HUES48 (cell line): ENCODE results near the gene MYH14.
A peak's percentile ranks its signal among the peaks of the same experiment; 100 is the strongest.

Experiments used
- H3K27ac ChIP-seq: one replicate; pipeline ENCODE4 v1.7.0; 2013; ENCODE audit warnings: low read depth, low read length, inconsistent platforms
- H3K27me3 ChIP-seq: 2 replicates; pipeline ENCODE4 v1.6.1; 2013; ENCODE audit warnings: mild to moderate bottlenecking, low read length; ENCODE audit not compliant: control insufficient read depth, insufficient read depth
- H3K36me3 ChIP-seq: 2 replicates; pipeline ENCODE4 v1.6.1; 2013; ENCODE audit warnings: low read length; ENCODE audit not compliant: control insufficient read depth, insufficient read depth
- H3K4me1 ChIP-seq: 2 replicates; pipeline ENCODE4 v1.6.1; 2013; ENCODE audit warnings: mild to moderate bottlenecking, low read length; ENCODE audit not compliant: control insufficient read depth, insufficient read depth
- H3K4me3 ChIP-seq: 2 replicates; pipeline ENCODE4 v1.5.1; 2013; ENCODE audit warnings: mild to moderate bottlenecking, low read depth, low read length
- H3K9ac ChIP-seq: 2 replicates; pipeline ENCODE4 v1.6.1; 2013; ENCODE audit warnings: mild to moderate bottlenecking, low read depth, low read length, moderate library complexity
- H3K9me3 ChIP-seq: 2 replicates; pipeline ENCODE4 v1.6.1; 2013; ENCODE audit warnings: low read length; ENCODE audit not compliant: control insufficient read depth, insufficient read depth

The MYH14 gene

DNA sequence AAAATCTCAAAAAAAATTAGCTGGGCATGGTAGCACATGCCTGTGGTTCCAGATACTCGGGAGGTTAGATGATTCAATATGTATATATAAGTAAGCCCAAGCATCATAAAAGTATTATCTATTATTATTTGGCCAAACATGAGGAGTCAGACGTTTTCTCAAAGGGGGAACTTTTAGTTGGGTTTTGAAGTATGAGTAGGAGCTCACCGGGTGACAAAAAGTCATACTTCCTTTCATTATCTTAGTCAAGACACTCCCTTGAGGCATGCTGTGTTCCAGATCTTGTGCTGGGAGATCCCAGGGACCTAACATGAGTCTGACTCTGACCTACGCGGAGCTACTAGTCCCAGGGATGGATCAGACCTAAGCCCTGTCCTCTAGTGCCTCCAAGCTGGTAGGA, 8.2 kb upstream of the MYH14 start:
- H3K4me1 ChIP-seq, result no peaks in the 10 kb centered on the region
- no peak overlapping the region for H3K9ac ChIP-seq
- H3K27ac ChIP-seq, result no peak overlapping the region
- H3K9me3 ChIP-seq, result peaks cover 3% of the 10 kb centered on the region
- no peaks in the 10 kb centered on the region for H3K27me3 ChIP-seq
- H3K4me3 ChIP-seq, result no peak overlapping the region
- no peaks in the 10 kb centered on the region for H3K36me3 ChIP-seq

DNA sequence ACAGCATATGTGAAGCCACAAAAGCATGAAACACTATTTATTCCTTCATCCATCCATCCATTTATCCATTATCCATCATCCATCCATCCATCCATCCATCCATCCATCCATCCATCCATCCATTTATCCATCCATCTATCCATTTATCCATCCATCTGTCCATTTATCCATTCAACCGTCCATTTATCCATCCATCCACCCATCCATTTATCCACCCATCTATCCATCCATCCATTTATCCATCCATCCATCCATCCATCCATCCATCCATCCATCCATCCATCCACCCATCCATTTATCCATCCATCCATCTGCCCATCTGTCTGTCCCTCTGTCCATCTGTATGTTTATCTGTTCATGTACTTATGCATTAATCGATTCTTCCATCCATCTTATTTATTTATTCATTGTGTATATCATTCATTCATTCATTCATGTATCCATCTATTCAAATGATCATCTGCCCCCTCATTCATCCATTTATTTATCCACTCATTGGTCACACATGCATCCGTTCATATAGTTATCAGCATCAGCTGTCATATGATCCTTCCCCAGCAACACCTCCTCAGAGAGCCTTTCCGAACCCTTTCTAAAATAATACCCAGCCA, 7.0 kb upstream of the MYH14 start:
- no peaks in the 10 kb centered on the region; the same call in 1 of the 2 replicates for H3K9me3 ChIP-seq
- H3K27ac ChIP-seq, result no peak overlapping the region
- no peaks in the 10 kb centered on the region for H3K27me3 ChIP-seq
- H3K9ac ChIP-seq, result no peak overlapping the region
- H3K36me3 ChIP-seq, result no peaks in the 10 kb centered on the region
- H3K4me1 ChIP-seq, result no peaks in the 10 kb centered on the region
- no peak overlapping the region for H3K4me3 ChIP-seq

DNA sequence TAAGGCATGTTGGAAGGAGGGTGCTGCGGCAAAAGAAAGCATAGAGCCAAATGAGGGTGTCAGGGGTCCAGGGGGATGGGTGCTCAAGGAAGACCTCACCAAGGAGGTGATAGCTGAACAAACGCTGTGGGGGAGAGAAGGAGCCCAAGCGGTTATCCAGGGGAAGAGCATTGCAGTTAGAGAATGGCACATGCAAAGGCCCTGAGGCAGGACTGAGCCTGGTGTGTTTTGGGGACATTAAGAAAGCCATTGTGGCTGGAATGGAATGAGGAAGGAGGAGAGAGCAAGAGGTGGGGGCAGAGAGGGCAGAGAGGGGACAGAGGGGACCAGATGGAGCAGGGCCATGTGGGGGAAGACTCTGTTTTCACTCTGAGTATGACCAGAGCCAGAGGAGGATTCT, 6.1 kb upstream of the MYH14 start:
- Histone ChIP-seq H3K27me3 (peaks cover 6% of the 10 kb centered on the region; the same call in 1 of the 2 replicates), H3K9ac (no peak overlapping the region), H3K9me3 (no peaks in the 10 kb centered on the region; the same call in 1 of the 2 replicates), H3K4me1 (no peaks in the 10 kb centered on the region), H3K27ac (no peak overlapping the region), H3K36me3 (no peaks in the 10 kb centered on the region), H3K4me3 (no peak overlapping the region)

DNA sequence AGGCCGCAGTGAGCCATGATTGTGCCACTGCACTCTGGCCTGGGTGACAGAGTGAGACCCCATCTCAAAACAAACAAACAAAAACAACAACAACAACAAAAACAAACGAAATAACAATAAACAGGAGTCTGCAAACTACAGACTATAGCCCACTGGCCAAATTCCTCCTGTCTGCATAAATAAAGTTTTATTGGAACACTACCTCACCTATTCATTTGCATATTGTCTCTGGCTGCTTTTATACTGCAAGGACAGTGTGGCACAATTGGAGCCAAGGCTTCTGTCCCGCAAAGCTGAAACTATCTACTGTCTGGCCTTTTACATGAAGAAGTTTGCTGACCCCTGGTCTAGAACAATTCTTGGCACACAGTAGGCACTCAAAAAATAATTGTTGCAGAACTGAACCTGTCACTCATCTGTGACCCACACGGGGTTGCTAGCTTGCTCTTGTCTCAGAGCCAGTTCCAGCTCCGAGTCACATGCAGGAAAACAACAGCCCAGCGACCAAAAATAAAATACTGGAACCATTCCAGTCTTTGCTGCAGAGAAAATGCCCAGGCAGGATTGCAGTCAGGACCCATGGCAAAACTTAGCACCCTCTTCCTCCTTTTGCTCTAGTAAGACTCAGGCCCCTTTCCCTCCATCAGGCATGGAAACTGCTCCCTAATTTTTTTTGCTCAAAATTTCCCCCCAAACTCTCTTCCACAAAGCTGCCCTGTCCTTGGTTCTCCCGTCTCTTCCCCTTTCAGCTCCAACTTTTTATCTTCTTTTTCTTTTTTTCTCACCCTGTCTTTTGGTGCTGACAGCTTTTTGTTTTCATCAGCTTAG, 4.8 kb upstream of the MYH14 start:
- Histone ChIP-seq H3K27me3 (peaks cover 6% of the 10 kb centered on the region; the same call in 1 of the 2 replicates), H3K4me1 (no peaks in the 10 kb centered on the region), H3K9ac (no peak overlapping the region), H3K36me3 (no peaks in the 10 kb centered on the region), H3K4me3 (no peak overlapping the region), H3K27ac (no peak overlapping the region), H3K9me3 (no peaks in the 10 kb centered on the region)

DNA sequence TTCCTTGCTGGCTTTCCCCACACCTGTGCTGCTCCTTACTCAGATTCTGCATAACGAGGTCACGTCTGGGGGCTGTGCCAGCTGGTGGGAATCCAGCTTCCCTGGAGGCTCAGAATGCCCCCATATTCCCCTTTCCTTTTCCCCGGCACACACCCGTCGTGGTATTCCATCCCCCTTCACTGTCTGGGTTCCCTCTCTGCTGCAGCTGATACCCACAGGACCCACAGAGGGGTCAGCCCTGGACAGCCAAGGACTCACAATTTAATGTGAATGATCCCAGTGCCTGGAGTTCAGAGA, 4.2 kb upstream of the MYH14 start:
- H3K9me3 ChIP-seq, result no peaks in the 10 kb centered on the region
- H3K4me3 ChIP-seq, result no peak overlapping the region
- no peak overlapping the region for H3K27ac ChIP-seq
- no peak overlapping the region for H3K9ac ChIP-seq
- peaks cover 9% of the 10 kb centered on the region for H3K27me3 ChIP-seq
- no peaks in the 10 kb centered on the region for H3K4me1 ChIP-seq
- H3K36me3 ChIP-seq, result no peaks in the 10 kb centered on the region

DNA sequence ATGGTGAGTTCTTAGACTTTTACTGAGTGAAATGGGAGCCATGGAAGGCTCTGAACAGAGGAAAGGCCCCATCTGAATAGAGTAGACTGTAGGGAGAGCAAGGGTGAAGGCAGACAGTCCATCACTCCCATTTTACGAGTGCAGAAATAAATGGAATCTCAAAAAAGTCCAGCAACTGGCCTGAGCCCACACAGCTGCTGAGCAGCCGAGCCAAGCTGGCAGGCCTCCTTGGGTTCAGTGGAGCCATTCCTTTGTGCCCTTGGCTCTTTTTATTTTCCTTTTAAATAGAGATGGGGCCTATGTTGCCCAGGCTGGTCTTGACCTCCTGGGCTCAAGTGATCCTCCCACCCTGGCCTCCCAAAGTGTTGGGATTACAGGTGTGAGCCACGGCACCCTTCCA, 1.0 kb upstream of the MYH14 start:
- Histone ChIP-seq H3K9me3 (no peaks in the 10 kb centered on the region), H3K27me3 (peaks cover 14% of the 10 kb centered on the region), H3K27ac (no peak overlapping the region), H3K36me3 (no peaks in the 10 kb centered on the region), H3K4me3 (no peak overlapping the region), H3K9ac (no peak overlapping the region), H3K4me1 (peaks cover 6% of the 10 kb centered on the region; the same call in 1 of the 2 replicates)

DNA sequence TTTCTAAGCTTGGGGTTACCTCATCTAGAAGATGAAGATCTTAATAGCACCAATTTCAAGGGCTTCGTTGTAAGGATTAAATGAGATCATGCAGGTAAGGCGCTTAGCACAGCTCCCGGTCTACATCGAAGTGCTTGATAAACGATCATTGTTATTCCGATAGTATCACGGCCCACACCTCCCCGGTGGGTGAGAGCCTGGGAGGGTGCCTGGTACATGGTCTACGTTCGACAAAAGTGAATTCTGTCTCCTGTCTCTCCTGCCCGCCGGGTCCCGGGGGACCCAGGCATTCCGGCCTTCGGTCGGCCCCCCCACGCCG, 501 bp upstream of the MYH14 start:
- H3K4me1 ChIP-seq, result peaks cover 6% of the 10 kb centered on the region; the same call in 1 of the 2 replicates
- peak overlapping the region; percentile 58 for H3K4me3 ChIP-seq
- no peaks in the 10 kb centered on the region for H3K9me3 ChIP-seq
- no peaks in the 10 kb centered on the region for H3K36me3 ChIP-seq
- peaks cover 14% of the 10 kb centered on the region for H3K27me3 ChIP-seq
- H3K9ac ChIP-seq, result no peak overlapping the region
- H3K27ac ChIP-seq, result no peak overlapping the region

DNA sequence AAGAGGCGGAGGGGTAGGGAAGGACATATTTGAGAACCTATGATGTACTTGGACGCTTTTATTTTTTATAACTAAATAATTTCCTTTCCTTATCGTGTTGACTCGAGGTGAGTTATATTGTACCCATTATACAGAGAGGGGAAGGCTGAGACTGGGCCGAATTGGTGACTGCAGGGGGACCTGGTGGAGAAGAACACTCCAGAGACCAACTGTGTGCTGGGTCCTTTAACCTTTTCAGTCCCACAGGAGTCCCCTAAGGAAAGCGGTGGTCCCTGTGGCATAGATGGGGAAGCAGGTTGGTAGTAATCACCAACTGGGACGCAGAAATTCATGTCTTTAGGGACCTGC, 633 bp downstream of the MYH14 start:
- H3K4me1 ChIP-seq, result peaks cover 6% of the 10 kb centered on the region; the same call in 1 of the 2 replicates
- no peaks in the 10 kb centered on the region for H3K9me3 ChIP-seq
- H3K36me3 ChIP-seq, result no peaks in the 10 kb centered on the region
- no peak overlapping the region for H3K9ac ChIP-seq
- H3K27me3 ChIP-seq, result peaks cover 14% of the 10 kb centered on the region
- H3K4me3 ChIP-seq, result peak overlapping the region; percentile 61
- no peak overlapping the region for H3K27ac ChIP-seq

DNA sequence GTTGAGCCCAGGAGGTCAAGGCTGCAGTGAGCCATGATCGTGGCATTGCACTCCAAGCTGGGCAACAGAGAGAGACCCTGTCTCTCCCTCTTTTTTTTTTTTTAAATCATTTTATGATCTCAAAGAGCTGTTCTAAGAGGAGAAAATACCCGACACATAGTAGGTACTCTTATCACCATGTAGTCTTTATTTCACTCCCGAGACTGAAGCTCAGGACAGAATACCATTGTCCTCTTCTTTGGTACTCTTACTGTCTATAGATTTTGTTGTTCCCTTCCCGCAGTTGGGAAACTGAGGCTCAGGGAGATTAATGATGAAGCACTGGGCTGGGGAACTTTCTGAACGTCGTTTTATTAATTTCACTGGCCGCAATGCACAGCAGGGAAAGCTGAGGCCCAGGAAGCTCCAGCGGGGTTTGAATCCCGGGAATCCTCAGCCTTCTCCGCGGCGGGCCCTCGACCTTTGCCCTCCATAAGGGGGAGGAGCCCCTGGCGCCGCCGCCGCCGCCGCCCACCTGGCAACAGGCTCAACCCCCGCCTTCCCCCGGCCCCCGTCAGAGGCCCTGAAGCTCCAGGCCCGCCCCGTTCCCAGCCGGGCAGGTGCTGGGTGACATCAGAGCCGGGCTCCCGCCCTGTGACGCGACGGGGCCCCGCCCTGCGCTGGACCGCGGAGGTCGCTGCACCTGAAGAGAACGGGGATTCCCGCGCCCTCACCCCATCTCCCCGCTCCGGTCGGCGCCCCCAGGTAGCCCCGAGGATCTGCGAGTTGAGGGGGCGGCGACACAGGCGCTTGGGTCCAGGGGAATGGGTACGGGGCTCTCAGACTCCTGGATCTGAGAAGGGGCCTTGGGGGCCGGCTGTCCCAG, 1.6 kb downstream of the MYH14 start:
- H3K9ac ChIP-seq, result no peak overlapping the region
- no peak overlapping the region for H3K27ac ChIP-seq
- peaks cover 14% of the 10 kb centered on the region for H3K27me3 ChIP-seq
- peaks cover 6% of the 10 kb centered on the region; the same call in 1 of the 2 replicates for H3K4me1 ChIP-seq
- H3K36me3 ChIP-seq, result no peaks in the 10 kb centered on the region
- no peaks in the 10 kb centered on the region for H3K9me3 ChIP-seq
- H3K4me3 ChIP-seq, result peak overlapping the region; percentile 72

DNA sequence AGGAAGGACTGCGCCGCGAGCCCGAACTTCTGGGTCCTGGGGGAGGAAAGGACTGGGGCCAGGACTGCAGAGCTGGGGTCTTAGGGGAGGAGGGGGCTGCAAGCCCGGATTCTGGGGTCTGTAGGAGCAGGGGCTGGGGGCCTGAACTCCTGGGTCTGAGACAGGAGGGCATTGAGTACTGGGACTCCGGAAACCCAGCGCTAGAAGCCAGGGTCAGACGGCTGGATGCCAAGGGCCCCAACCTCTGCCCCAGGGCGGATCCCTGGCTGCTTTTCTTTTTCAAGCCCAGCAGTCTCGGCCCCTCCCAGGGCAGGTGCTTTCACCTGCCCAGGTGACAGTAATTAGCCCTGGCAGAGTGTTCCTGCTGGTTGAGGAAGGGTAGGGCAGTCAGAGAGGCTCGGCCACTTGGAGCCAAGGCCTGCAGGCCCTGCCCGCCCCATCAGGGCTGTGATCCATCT, 2.3 kb downstream of the MYH14 start:
- Histone ChIP-seq H3K4me1 (peaks cover 6% of the 10 kb centered on the region; the same call in 1 of the 2 replicates), H3K27me3 (peaks cover 14% of the 10 kb centered on the region), H3K36me3 (peaks cover 2% of the 10 kb centered on the region; the same call in 1 of the 2 replicates), H3K27ac (no peak overlapping the region), H3K4me3 (peak overlapping the region; percentile 72), H3K9ac (no peak overlapping the region), H3K9me3 (no peaks in the 10 kb centered on the region)

DNA sequence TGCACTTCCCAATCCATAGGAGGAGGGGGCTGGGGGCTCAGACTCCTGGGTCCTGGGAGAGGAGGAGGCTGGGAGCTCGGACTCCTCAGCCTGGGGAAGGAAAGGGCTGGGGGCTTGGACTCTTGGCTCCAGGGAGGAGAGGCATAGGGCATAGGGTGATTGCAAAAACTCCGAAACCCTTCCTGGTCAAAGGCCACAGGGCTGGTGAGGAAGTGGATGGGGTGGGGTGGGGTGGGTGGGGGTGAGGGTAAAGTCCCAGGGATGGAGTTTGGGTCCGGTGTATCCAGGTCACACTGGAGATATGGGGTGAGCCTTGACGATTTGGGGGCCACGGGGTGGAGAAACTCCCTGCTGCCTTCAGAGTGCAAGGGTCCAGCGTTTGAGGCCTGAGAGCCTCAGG, 2.8 kb downstream of the MYH14 start:
- peaks cover 6% of the 10 kb centered on the region; the same call in 1 of the 2 replicates for H3K4me1 ChIP-seq
- H3K27me3 ChIP-seq, result peaks cover 14% of the 10 kb centered on the region
- H3K9ac ChIP-seq, result no peak overlapping the region
- no peaks in the 10 kb centered on the region for H3K9me3 ChIP-seq
- H3K36me3 ChIP-seq, result peaks cover 5% of the 10 kb centered on the region
- H3K27ac ChIP-seq, result no peak overlapping the region
- peak overlapping the region; percentile 72; the same call in 1 of the 2 replicates for H3K4me3 ChIP-seq
